K562 treated with DMSO at 1 percent for 48 hours (cell line): ENCODE data around the gene TRMT2A. TPM values are rescaled to one million over a fixed set of nuclear protein-coding genes. Genes with fewer than 3 reads are reported as not detected.

Source experiments
- total RNA-seq: library from RNA; unstranded; fragments of 300-600 nt; gene quantifications from 2 replicates; pipeline ENCODE4 v1.2.3, GENCODE V29; 2022; ENCODE audit warnings: low replicate concordance; ENCODE audit errors: extremely low read depth

TRMT2A gene
- 156 TPM in 1 of 2 replicates, not detected in the other for total RNA-seq

GRCh38 chr22:20116951-20117632, at the start of gene TRMT2A:
Gene TRMT2A, minus strand, starts transcription at chr22:20117226. Its CDS starts 320 bp downstream, at chr22:20116906.

GRCh38 chr22:20150381-20151275, 33.6 kb upstream of the TRMT2A start, which contains the start of gene CCDC188:
Gene CCDC188, minus strand, starts transcription at chr22:20151055. Its CDS starts 69 bp downstream, at chr22:20150986.

GRCh38 chr22:20131597-20131858, 14.5 kb upstream of the TRMT2A start, which contains the start of gene ZDHHC8:
Gene ZDHHC8, plus strand, starts transcription at chr22:20131804. Its CDS starts 144 bp downstream, at chr22:20131948.

GRCh38 chr22:20115691-20116375, 1.2 kb downstream of the TRMT2A start, which contains the start of gene RANBP1:
Gene RANBP1, plus strand, starts transcription at chr22:20116104. Its CDS starts 81 bp downstream, at chr22:20116185.

GRCh38 chr22:20079745-20080444, 37.1 kb downstream of the TRMT2A start, which contains the start of gene DGCR8:
Gene DGCR8, plus strand, starts transcription at chr22:20080241. Its CDS starts 5,723 bp downstream, at chr22:20085964.

Other genes starting within 250 kb of the TRMT2A start
- gene COMT, start 175.5 kb downstream of the TRMT2A start, total RNA-seq, result not detected in 2 replicates
- not detected in 2 replicates for gene TXNRD2, start 175.4 kb downstream of the TRMT2A start, total RNA-seq
- gene ARVCF, start 100.4 kb downstream of the TRMT2A start, total RNA-seq, result 142 TPM in 1 of 2 replicates, not detected in the other
- not detected in 2 replicates for gene TANGO2, start 96.1 kb downstream of the TRMT2A start, total RNA-seq
- not detected in 2 replicates for gene DGCR8, start 37.0 kb downstream of the TRMT2A start, total RNA-seq
- gene RANBP1, start 1.1 kb downstream of the TRMT2A start, total RNA-seq, result 684 TPM in 1 of 2 replicates, not detected in the other
- not detected in 2 replicates for gene ZDHHC8, start 14.6 kb upstream of the TRMT2A start, total RNA-seq
- not detected in 2 replicates for gene CCDC188, start 33.8 kb upstream of the TRMT2A start, total RNA-seq
- not detected in 2 replicates for gene RTN4R, start 151.1 kb upstream of the TRMT2A start, total RNA-seq
- gene DGCR6L, start 202.8 kb upstream of the TRMT2A start, total RNA-seq, result not detected in 2 replicates